ENCODE measurements around the gene FYN.

The FYN gene

DNA sequence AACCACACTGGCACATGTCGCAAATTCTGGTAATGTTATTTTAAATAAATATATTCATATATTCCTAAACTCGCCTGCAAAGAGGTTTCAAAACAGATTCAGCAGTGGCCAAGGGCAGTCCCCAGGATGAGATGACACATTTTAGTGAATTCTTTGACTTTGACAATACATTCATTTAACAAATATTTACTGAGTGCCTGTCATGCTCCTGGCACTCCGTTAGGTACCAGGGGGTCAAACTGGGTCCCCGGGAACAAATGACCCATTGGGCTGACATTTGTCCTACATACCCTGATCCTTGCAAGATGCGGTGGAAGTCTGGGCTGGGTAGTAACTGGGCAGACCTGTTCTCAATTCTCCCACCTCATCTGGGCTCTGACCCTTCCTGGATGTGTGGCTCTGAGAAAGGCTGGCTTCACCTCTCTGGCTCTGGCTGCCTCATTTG, 74.9 kb downstream of the FYN start:
- FAIRE-seq (no peak), DNase-seq (ENCODE audit: insufficient read length, low spot score) (no peak)
- TF ChIP-seq POLR2AphosphoS5 (IDR thresholded peaks at IDR 0.05; ENCODE audit: low read depth, low read length) (no peak), PAX5 (IDR thresholded peaks at IDR 0.05; ENCODE audit: insufficient read depth, low read length, severe bottlenecking) (no peak), POLR2A (IDR thresholded peaks at IDR 0.05; ENCODE audit: low read depth, low read length) (no peak), SPI1 (IDR thresholded peaks at IDR 0.05; ENCODE audit: low read depth, low read length) (no peak), POU2F2 (IDR thresholded peaks at IDR 0.05; ENCODE audit: low read depth, low read length) (no peak), TAF1 (IDR thresholded peaks at IDR 0.05; ENCODE audit: low read depth, low read length) (no peak)

DNA sequence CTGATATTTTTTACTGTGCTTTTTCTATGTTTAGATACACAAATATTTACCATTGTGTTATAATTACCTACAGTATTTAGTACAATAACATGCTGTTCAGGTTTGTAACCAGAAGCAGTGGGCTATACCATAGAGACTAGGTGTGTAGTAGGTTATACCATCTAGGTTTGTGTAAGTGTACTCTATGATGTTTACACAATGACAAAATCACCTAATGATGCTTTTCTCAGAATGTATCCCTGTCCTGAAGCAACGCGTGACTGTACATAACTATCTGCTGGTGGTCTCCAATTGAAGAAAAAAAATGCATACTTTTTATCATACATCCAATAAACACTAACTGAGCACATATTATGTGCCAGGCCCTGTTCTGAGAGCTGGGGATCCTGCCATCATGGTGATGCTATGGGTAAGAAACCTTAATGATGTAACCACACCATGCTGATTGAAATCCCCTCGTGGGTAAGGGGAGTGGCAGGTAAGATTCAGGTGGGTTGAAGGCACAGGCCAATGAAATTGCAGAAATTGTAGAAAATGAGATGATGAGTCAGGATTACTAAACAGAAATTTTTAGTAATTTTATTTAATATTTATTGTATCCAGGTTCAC, 76.8 kb downstream of the FYN start:
- FAIRE-seq (no peak), DNase-seq (ENCODE audit: insufficient read length, low spot score) (no peak)
- TF ChIP-seq SPI1 (IDR thresholded peaks at IDR 0.05; ENCODE audit: low read depth, low read length) (no peak), POLR2A (IDR thresholded peaks at IDR 0.05; ENCODE audit: low read depth, low read length) (no peak), POLR2AphosphoS5 (IDR thresholded peaks at IDR 0.05; ENCODE audit: low read depth, low read length) (no peak), PAX5 (IDR thresholded peaks at IDR 0.05; ENCODE audit: insufficient read depth, low read length, severe bottlenecking) (no peak), TAF1 (IDR thresholded peaks at IDR 0.05; ENCODE audit: low read depth, low read length) (no peak)

DNA sequence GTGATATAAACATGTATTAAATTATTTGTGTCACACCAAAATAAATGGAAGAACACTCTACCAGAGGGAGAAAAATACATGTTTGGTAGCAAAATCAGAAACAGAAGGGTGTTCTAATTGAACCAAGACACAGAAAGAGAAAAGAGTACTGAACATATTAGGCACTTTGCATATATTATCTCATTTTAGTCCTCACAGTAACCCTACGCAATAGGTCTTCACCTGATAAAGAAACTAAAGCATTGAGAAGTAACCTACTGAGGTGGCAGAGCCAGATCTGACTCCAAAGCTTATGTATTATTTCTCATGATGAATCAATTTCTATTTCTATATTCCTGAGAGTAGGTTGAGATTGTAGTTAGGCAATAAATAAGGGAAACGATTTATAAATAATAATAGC, 77.7 kb downstream of the FYN start:
- TF ChIP-seq POU2F2 (IDR thresholded peaks at IDR 0.05; ENCODE audit: low read depth, low read length) (no peak), POLR2AphosphoS5 (IDR thresholded peaks at IDR 0.05; ENCODE audit: low read depth, low read length) (no peak), TAF1 (IDR thresholded peaks at IDR 0.05; ENCODE audit: low read depth, low read length) (no peak), PAX5 (IDR thresholded peaks at IDR 0.05; ENCODE audit: insufficient read depth, low read length, severe bottlenecking) (no peak), POLR2A (IDR thresholded peaks at IDR 0.05; ENCODE audit: low read depth, low read length) (no peak), SPI1 (IDR thresholded peaks at IDR 0.05; ENCODE audit: low read depth, low read length) (no peak)
- no peak for FAIRE-seq
- no peak for DNase-seq (ENCODE audit: insufficient read length, low spot score)

DNA sequence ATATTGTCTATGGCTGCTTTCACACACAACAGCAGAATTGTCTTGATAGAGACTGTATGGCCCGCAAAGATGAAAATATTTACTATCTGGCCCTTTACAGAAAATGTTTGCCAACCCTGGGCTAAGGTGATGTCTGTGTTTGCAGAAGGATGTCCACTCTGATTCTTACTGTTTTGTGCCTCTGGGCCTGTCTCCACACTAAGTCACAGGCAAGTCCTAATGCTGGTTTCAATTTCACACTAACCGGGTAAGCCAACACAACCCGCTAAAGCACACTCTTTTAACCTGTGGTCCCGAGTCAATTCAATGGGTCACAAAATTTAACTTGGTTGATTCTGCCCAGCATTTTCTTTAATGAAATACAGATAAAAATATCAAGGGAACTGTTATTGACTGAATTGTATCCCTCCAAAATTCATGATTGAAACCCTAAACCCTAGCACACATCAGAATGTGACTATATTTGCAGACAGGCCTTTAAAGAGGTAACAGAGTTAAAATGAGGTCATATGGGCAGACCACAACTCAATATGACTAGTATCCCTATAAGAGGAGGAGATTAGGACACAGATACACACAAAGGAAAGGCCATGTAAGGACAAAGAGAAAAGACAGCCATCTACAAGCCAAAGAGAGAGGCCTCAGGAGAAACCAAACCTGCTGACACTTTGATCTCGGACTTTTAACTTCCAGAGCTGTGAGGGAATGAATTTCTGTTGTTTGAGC, 78.4 kb downstream of the FYN start:
- DNase-seq (ENCODE audit: insufficient read length, low spot score) (no peak), FAIRE-seq (peak; percentile 40)
- TF ChIP-seq POU2F2 (IDR thresholded peaks at IDR 0.05; ENCODE audit: low read depth, low read length) (no peak), POLR2AphosphoS5 (IDR thresholded peaks at IDR 0.05; ENCODE audit: low read depth, low read length) (no peak), TAF1 (IDR thresholded peaks at IDR 0.05; ENCODE audit: low read depth, low read length) (no peak), PAX5 (IDR thresholded peaks at IDR 0.05; ENCODE audit: insufficient read depth, low read length, severe bottlenecking) (no peak), POLR2A (IDR thresholded peaks at IDR 0.05; ENCODE audit: low read depth, low read length) (no peak), SPI1 (IDR thresholded peaks at IDR 0.05; ENCODE audit: low read depth, low read length) (no peak)

DNA sequence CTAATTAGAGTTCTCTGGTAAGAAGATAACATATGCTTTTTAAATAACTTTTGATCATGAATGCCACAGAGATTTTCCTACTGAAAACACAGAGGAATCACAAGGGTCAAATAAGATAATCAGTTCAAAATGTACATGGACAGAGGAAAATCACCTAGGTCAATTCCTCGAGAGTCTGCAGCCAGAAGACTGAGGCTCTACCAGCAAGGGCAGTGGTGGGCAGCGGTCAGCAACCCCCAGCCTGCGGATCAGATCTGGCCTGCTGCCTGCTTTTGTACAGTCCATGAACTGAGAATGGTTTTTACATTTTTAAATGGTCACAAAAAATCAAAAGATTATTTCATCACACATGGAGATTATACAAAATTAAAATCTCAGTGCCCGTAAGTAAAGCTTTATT, 79.0 kb downstream of the FYN start:
- TF ChIP-seq POU2F2 (IDR thresholded peaks at IDR 0.05; ENCODE audit: low read depth, low read length), result no peak
- TF ChIP-seq POLR2A (IDR thresholded peaks at IDR 0.05; ENCODE audit: low read depth, low read length), result no peak
- no peak for TF ChIP-seq SPI1 (IDR thresholded peaks at IDR 0.05; ENCODE audit: low read depth, low read length)
- no peak for TF ChIP-seq PAX5 (IDR thresholded peaks at IDR 0.05; ENCODE audit: insufficient read depth, low read length, severe bottlenecking)
- no peak for TF ChIP-seq TAF1 (IDR thresholded peaks at IDR 0.05; ENCODE audit: low read depth, low read length)
- no peak for DNase-seq (ENCODE audit: insufficient read length, low spot score)
- no peak for FAIRE-seq

DNA sequence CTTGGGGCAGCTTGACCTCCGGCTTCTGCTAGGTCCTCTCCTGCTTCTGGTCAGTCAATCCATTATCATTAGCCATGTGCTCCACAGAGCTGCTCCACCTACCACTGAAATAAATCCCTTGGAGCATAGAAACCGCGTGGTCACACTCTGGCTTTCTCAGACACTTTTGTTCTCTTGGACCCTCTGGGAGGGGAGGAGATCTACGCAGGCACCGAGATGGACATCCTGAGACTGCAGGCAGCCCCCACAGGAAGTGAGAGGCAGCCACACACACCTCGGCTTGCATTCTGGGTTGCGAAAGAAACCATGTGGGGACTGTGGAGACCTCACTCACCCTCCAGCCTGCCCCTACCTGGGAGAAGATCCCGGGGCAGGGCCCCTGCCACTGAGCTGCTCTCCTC, 79.5 kb downstream of the FYN start:
- DNase-seq (ENCODE audit: insufficient read length, low spot score) (no peak), FAIRE-seq (peak; percentile 40)
- TF ChIP-seq SPI1 (IDR thresholded peaks at IDR 0.05; ENCODE audit: low read depth, low read length), result peak; percentile 24; the same call in 1 of the 2 replicates
- no peak for TF ChIP-seq POU2F2 (IDR thresholded peaks at IDR 0.05; ENCODE audit: low read depth, low read length)
- no peak for TF ChIP-seq POLR2AphosphoS5 (IDR thresholded peaks at IDR 0.05; ENCODE audit: low read depth, low read length)
- no peak for TF ChIP-seq POLR2A (IDR thresholded peaks at IDR 0.05; ENCODE audit: low read depth, low read length)
- TF ChIP-seq PAX5 (IDR thresholded peaks at IDR 0.05; ENCODE audit: insufficient read depth, low read length, severe bottlenecking), result no peak
- no peak for TF ChIP-seq TAF1 (IDR thresholded peaks at IDR 0.05; ENCODE audit: low read depth, low read length)

DNA sequence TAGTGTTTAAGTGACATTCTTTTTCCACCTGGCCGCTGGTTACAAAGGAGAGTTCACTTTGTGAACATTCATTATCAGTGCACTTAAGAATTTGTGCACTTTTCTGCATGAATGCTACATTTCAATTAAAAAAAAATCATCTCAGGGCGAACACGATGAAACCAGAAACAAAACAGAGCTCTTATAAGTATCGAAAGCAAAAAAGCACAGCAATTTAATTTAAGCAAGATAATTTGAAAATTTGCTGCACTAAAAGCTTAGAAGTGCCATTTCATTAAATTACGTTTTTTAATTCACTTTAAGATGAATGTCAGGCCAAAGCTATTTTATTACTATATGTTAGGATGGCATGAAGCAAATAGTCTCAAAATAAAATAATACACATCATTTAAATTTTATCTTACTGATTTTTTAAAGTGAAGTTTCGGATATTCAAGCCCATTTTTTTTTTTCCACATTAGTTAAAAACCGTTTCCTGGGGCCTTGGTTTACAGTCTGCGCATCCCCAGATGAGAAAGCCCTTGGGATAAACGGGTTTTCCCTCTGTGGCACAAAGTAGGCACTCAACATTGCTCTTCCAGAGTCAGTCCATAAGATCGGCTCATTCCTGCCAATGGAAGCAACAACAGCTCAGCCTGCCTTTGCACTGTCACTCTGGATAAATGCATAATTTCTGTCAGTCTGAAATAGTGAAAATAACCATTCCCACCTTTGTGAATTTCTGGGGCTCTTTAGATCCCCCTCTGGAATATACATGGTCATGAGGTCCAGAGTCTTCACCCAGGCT, 80.1 kb downstream of the FYN start:
- DNase-seq (ENCODE audit: insufficient read length, low spot score) (no peak), FAIRE-seq (no peak)
- TF ChIP-seq SPI1 (IDR thresholded peaks at IDR 0.05; ENCODE audit: low read depth, low read length), result no peak
- no peak for TF ChIP-seq TAF1 (IDR thresholded peaks at IDR 0.05; ENCODE audit: low read depth, low read length)
- TF ChIP-seq POU2F2 (IDR thresholded peaks at IDR 0.05; ENCODE audit: low read depth, low read length), result no peak
- TF ChIP-seq POLR2A (IDR thresholded peaks at IDR 0.05; ENCODE audit: low read depth, low read length), result no peak
- TF ChIP-seq POLR2AphosphoS5 (IDR thresholded peaks at IDR 0.05; ENCODE audit: low read depth, low read length), result no peak
- TF ChIP-seq PAX5 (IDR thresholded peaks at IDR 0.05; ENCODE audit: insufficient read depth, low read length, severe bottlenecking), result no peak

DNA sequence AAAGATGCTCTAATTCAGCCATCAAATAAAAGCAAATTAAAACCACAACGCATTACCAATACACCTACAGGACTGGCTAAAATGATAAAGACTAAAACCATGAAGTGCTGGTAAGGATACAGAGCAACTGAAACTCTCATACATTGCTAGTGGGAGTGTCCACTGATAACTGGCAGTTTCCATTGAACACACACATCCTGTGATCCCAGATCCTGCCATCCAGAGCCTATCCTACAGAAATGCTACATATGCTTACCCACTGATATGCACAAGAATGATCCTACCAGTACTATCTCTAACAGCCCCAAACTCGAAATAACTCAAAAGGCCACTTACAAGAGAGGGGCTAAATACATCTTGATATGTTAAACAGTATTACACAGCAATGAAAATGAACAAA, 81.0 kb downstream of the FYN start:
- TF ChIP-seq SPI1 (IDR thresholded peaks at IDR 0.05; ENCODE audit: low read depth, low read length) (no peak), POLR2AphosphoS5 (IDR thresholded peaks at IDR 0.05; ENCODE audit: low read depth, low read length) (no peak), PAX5 (IDR thresholded peaks at IDR 0.05; ENCODE audit: insufficient read depth, low read length, severe bottlenecking) (no peak), TAF1 (IDR thresholded peaks at IDR 0.05; ENCODE audit: low read depth, low read length) (no peak), POU2F2 (IDR thresholded peaks at IDR 0.05; ENCODE audit: low read depth, low read length) (no peak)
- no peak for DNase-seq (ENCODE audit: insufficient read length, low spot score)
- no peak for FAIRE-seq

DNA sequence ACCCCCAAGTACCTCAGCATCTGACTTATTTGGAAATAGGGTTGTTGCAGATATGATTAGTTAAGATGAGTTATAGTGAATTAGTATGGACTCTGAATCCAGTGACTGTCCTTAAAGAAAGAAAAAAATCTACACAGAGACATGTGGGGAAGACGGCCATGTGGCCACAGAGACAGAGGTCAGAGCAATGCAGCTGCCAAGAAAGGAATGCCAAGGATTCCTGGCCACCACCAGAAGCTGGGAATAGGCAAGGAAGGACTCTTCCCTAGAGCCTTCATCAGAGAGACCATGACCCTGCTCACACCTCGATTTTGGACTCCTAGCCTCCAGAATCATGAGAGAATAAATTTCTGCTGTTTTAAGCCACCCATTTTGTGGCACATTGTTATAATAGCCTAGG, 81.8 kb downstream of the FYN start:
- DNase-seq (ENCODE audit: insufficient read length, low spot score) (no peak), FAIRE-seq (no peak)

More for the DNA sequence above, 81.8 kb downstream of the FYN start:
- TF ChIP-seq TAF1 (IDR thresholded peaks at IDR 0.05; ENCODE audit: low read depth, low read length), result no peak
- no peak for TF ChIP-seq POU2F2 (IDR thresholded peaks at IDR 0.05; ENCODE audit: low read depth, low read length)
- TF ChIP-seq SPI1 (IDR thresholded peaks at IDR 0.05; ENCODE audit: low read depth, low read length), result no peak
- no peak for TF ChIP-seq POLR2AphosphoS5 (IDR thresholded peaks at IDR 0.05; ENCODE audit: low read depth, low read length)
- no peak for TF ChIP-seq PAX5 (IDR thresholded peaks at IDR 0.05; ENCODE audit: insufficient read depth, low read length, severe bottlenecking)
- no peak for TF ChIP-seq POLR2A (IDR thresholded peaks at IDR 0.05; ENCODE audit: low read depth, low read length)

All from GM12891 (cell line).